Loucy (cell line): Measurements from ENCODE around the gene NSUN3.

Experiments used
- H2AFZ ChIP-seq: fragments of 200-600 bp; sonication (generic); 2 replicates; pipeline ENCODE4 v1.6.0; 2016; ENCODE audit warnings: antibody characterized with exemption, mild to moderate bottlenecking, low read length, moderate library complexity
- H3F3A ChIP-seq: fragments of 200-600 bp; 2 replicates; pipeline ENCODE4 v1.6.0; 2016; ENCODE audit warnings: antibody characterized with exemption, low read depth, mild to moderate bottlenecking
- H3K27me3 ChIP-seq: fragments of 200-600 bp; sonication (generic); 2 replicates; pipeline ENCODE4 v1.6.1; 2014; ENCODE audit warnings: low read length, mild to moderate bottlenecking; ENCODE audit not compliant: insufficient read depth, poor library complexity, severe bottlenecking
- H3K36me3 ChIP-seq: fragments of 200-600 bp; sonication (generic); 2 replicates; pipeline ENCODE4 v1.6.1; 2016; ENCODE audit warnings: low read length; ENCODE audit not compliant: insufficient read depth
- H3K4me1 ChIP-seq: fragments of 200-600 bp; sonication (generic); 2 replicates; pipeline ENCODE4 v1.5.1; 2014; ENCODE audit warnings: low read length, mild to moderate bottlenecking; ENCODE audit not compliant: insufficient read depth, poor library complexity, severe bottlenecking
- H3K4me2 ChIP-seq: fragments of 200-600 bp; sonication (generic); 2 replicates; pipeline ENCODE4 v1.6.0; 2014; ENCODE audit warnings: antibody characterized with exemption, low read length, low read depth, mild to moderate bottlenecking; ENCODE audit not compliant: poor library complexity, severe bottlenecking
- H3K4me3 ChIP-seq: fragments of 200-600 bp; sonication (generic); 2 replicates; pipeline ENCODE4 v1.5.1; 2014; ENCODE audit warnings: low read length, mild to moderate bottlenecking, mixed read lengths; ENCODE audit not compliant: poor library complexity, severe bottlenecking
- H3K79me2 ChIP-seq: fragments of 200-600 bp; sonication (generic); 2 replicates; pipeline ENCODE4 v1.6.1; 2014; ENCODE audit warnings: low read length; ENCODE audit not compliant: insufficient read depth
- H3K9ac ChIP-seq: fragments of 200-600 bp; sonication (generic); 2 replicates; pipeline ENCODE4 v1.6.0; 2014; ENCODE audit warnings: mild to moderate bottlenecking, low read depth, low read length, moderate library complexity; ENCODE audit not compliant: poor library complexity, severe bottlenecking
- H3K9me2 ChIP-seq: fragments of 200-600 bp; sonication (generic); replicated peaks from 2 replicates; pipeline ENCODE4 v1.6.1; 2016; ENCODE audit warnings: low read depth, low read length, mixed read lengths
- H3K9me3 ChIP-seq: fragments of 200-600 bp; sonication (generic); 2 replicates; pipeline ENCODE4 v1.6.1; 2014; ENCODE audit warnings: mild to moderate bottlenecking, antibody characterized with exemption, low read length, low read depth; ENCODE audit not compliant: insufficient read depth
- H4K20me1 ChIP-seq: fragments of 200-600 bp; sonication (generic); 2 replicates; pipeline ENCODE4 v1.6.0; 2014; ENCODE audit warnings: antibody characterized with exemption, low read length, mild to moderate bottlenecking; ENCODE audit not compliant: insufficient read depth, poor library complexity, severe bottlenecking
- CTCF ChIP-seq: fragments of 200-600 bp; sonication (generic); conservative IDR thresholded peaks from 2 replicates; pipeline ENCODE4 v1.5.1; 2014; ENCODE audit warnings: mild to moderate bottlenecking, antibody characterized with exemption, low read length
- EZH2phosphoT487 ChIP-seq: fragments of 200-600 bp; IDR thresholded peaks from 2 replicates; pipeline ENCODE4 v1.6.1; 2018; ENCODE audit warnings: antibody characterized with exemption, mild to moderate bottlenecking, moderate library complexity, borderline replicate concordance

Gene NSUN3

GRCh38 chr3:94159062-94159828 is 96.4 kb downstream of the NSUN3 start:
- Histone ChIP-seq H3K27me3 (no peaks in the 10 kb centered on the region), H3K4me2 (no peak overlapping the region), H3K36me3 (no peaks in the 10 kb centered on the region), H3K9me2 (no peaks in the 10 kb centered on the region), H4K20me1 (no peaks in the 10 kb centered on the region), H2AFZ (no peak overlapping the region), H3K4me3 (no peak overlapping the region), H3K9ac (no peak overlapping the region), H3K4me1 (no peaks in the 10 kb centered on the region), H3F3A (no peaks in the 10 kb centered on the region), H3K79me2 (no peaks in the 10 kb centered on the region), H3K9me3 (no peaks in the 10 kb centered on the region)
- TF ChIP-seq EZH2phosphoT487: no peak
- no peak for TF ChIP-seq CTCF

GRCh38 chr3:94162700-94163099 is 99.8 kb downstream of the NSUN3 start:
- no peaks in the 10 kb centered on the region for H4K20me1 ChIP-seq

GRCh38 chr3:94167346-94167745 is 104.5 kb downstream of the NSUN3 start:
- Histone ChIP-seq H3K4me1 (no peaks in the 10 kb centered on the region), H3K36me3 (no peaks in the 10 kb centered on the region), H3K9me3 (no peaks in the 10 kb centered on the region), H4K20me1 (no peaks in the 10 kb centered on the region), H3K79me2 (no peaks in the 10 kb centered on the region), H3K4me2 (no peak overlapping the region), H3K27me3 (no peaks in the 10 kb centered on the region), H3K9me2 (no peaks in the 10 kb centered on the region), H2AFZ (no peak overlapping the region), H3F3A (no peaks in the 10 kb centered on the region), H3K4me3 (no peak overlapping the region), H3K9ac (no peak overlapping the region)
- TF ChIP-seq EZH2phosphoT487 (no peak), CTCF (no peak)

More at GRCh38 chr3:94162700-94163099, 99.8 kb downstream of the NSUN3 start:
- H3K9me3 ChIP-seq: no peaks in the 10 kb centered on the region
- H3K4me1 ChIP-seq: no peaks in the 10 kb centered on the region
- H2AFZ ChIP-seq: no peak overlapping the region
- no peaks in the 10 kb centered on the region for H3K9me2 ChIP-seq
- no peaks in the 10 kb centered on the region for H3K36me3 ChIP-seq
- H3K4me2 ChIP-seq: no peak overlapping the region
- no peaks in the 10 kb centered on the region for H3K79me2 ChIP-seq
- H3K27me3 ChIP-seq: no peaks in the 10 kb centered on the region
- no peaks in the 10 kb centered on the region for H3F3A ChIP-seq
- no peak overlapping the region for H3K4me3 ChIP-seq
- no peak overlapping the region for H3K9ac ChIP-seq
- no peak for TF ChIP-seq EZH2phosphoT487
- no peak for TF ChIP-seq CTCF
